Fibroblast of pulmonary artery (primary cell): ENCODE measurements around the gene VAMP2.

Experiments
- DNase-seq: peaks from one replicate; pipeline ENCODE4 v3.0.0-alpha.2; 2010; ENCODE audit warnings: low read depth
- H3K4me3 ChIP-seq: replicated peaks from 2 replicates; pipeline ENCODE4 v1.5.1; 2011; ENCODE audit warnings: low read depth, mild to moderate bottlenecking, control low read depth, low read length, moderate library complexity
- CTCF ChIP-seq: IDR thresholded peaks from 2 replicates; pipeline ENCODE4 v1.5.1; 2011; ENCODE audit warnings: mild to moderate bottlenecking, control low read depth, low read length, inconsistent platforms; ENCODE audit errors: missing control alignments

The VAMP2 gene

GRCh38 chr17:8123695-8124349 lies 38.9 kb downstream of the VAMP2 start, which contains the start of gene HES7:
Gene HES7 (minus strand): TSS chr17:8124106. CDS start chr17:8124084, 22 bp downstream.
- H3K4me3 ChIP-seq, result peak within 1 kb of the TSS; percentile 54
- no peak for TF ChIP-seq CTCF
- DNase-seq, result no peak

DNA sequence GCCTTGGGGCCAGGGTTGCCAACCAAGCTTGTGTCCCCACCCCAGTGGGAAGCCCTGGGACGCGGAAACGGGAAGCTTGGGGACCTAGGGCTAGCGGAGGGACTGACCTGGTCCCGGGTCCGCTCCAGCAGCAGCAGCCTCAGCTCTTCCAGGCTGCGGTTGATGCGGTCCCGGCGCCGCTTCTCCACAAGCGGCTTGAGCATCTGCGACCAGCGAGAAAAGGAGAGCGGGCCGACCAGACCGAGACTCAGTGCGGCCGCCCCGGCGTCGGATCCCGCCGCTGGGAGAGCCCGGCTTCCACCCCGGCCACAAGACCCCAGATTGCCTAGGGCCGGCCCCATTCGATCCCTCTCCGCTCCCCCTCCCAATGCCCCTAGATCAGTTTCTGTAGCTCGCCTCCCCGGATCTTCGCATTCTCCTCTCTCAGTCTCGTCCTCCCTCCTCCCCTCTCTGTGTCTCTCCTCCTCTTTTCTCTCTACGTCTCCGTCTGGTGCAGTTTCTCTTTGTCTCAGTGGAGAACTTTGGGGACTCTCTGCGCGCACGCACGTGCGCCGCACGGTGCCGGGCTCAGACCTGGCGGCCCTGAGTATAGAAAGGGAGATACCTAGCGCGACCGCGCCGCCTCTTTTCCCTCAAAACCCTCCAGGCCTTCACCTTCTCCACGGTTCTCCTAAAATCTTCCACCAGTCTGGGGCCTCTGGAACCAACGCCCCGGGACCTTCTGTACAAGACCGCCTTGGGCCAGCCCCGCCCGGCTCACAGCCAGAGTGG lies 39.6 kb downstream of the VAMP2 start:
- DNase-seq, result no peak
- no peak for TF ChIP-seq CTCF
- H3K4me3 ChIP-seq, result peak overlapping the region; percentile 54

DNA sequence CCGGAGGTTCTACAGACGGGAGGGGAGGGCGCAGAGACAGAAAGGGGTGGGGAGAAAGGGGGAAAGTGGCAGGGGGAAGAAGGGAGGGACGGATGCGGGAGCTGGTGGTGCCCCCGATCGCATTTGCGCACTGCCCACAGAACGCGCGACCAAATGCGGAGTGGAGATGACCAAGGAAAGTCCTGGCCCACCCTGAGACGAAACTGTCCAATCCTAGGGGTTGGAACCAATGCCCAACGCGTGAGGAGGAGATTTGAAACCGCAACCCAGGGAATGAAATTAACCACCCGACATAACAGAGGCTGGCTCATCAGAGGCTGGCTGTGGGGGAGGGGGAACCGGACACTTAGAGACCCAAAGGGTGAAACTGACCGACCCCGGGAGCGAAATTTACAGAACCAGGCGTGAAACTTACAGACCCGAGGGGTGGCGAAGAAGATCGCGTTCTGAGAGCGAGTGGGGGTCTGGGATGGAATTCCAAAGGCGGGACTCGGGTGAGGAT lies 40.3 kb downstream of the VAMP2 start:
- H3K4me3 ChIP-seq, result peak overlapping the region; percentile 54
- no peak for DNase-seq
- TF ChIP-seq CTCF, result no peak

GRCh38 chr17:8121681-8122421 lies 40.9 kb downstream of the VAMP2 start:
- no peak for DNase-seq
- H3K4me3 ChIP-seq, result peak overlapping the region; percentile 54
- peak; percentile 8 for TF ChIP-seq CTCF

DNA sequence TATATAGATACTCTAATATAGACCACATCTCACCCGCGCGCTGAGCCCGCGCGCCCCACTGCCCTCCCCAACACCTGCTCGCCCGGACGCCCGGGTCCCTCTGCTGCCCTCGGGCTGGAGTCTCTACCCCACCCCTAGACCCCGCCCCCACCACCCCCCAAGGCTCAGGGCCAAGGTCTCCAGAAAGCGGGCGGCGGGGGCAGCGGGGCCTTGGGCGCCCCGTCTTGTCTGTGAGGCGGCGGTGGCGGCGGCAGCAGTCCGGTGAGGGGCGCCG lies 41.4 kb downstream of the VAMP2 start:
- peak; percentile 44 for DNase-seq
- H3K4me3 ChIP-seq, result peak overlapping the region; percentile 54

More for the DNA sequence above, 41.4 kb downstream of the VAMP2 start:
- TF ChIP-seq CTCF, result no peak
